ENCODE measurements around the gene STAG1. TPM values are rescaled to one million over a fixed set of nuclear protein-coding genes. Genes with fewer than 3 reads are reported as not detected.

Gene STAG1
- total and polyA plus RNA-seq, 2 of the 13 experiments (the other 11 are each of a cell fraction or from before 2014, with no cell fraction given) = 6.2 to 25.9 TPM

DNA sequence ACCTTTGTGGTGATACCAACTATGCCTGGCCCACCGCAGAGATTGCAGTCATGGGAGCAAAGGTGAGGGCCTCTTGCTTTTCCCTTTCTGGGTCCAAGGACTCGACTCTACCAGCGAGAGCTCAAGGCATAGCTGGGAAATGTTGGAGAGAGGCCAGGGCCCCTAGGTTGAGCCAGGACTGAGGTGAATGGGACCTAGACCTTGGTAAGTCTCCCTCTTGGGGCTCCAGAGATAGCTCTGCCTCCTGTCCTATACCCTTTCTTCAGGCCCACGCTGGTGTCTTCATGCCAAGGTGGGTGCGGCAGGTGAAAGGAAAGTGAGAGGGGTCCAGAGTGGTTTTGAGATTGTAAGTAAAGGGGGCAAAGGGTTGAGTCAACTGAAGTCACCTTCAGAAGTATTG is 424.5 kb downstream of the STAG1 start:
- ATAC-seq (no peak; the same call in 2 of the 3 replicates), FAIRE-seq (no peak), DNase-seq (ENCODE audit: low spot score) (no peak)
- Histone ChIP-seq H3K79me2 (ENCODE audit: insufficient read depth, low read length) (no peaks in the 10 kb centered on the region), H3K4me1 (ENCODE audit: insufficient read depth, low read length) (0 out of 2 replicates have a peak, but pooled peaks cover 3% of the 10 kb centered on the region), H3K9me3 (ENCODE audit: low read length) (peaks cover 7% of the 10 kb centered on the region; the same call in 1 of the 2 replicates), H3K4me3 (replicated peaks in 1 of 3; ENCODE audit: insufficient read depth in 1 of 3, low read depth in 2 of 3, low read length in 3 of 3) (no peak overlapping the region), H3K27ac (ENCODE audit: extremely low read length, insufficient read depth, low read length) (no peak overlapping the region), H3K36me3 (replicated peaks in 1 of 2; ENCODE audit: control insufficient read depth in 1 of 2, insufficient read depth in 2 of 2, low read length in 2 of 2) (peaks cover 15 to 46% of the 10 kb centered on the region in 2 experiments; a peak in 4 of 5 replicates), H3K9ac (ENCODE audit: insufficient read depth, low read depth, low read length) (no peak overlapping the region), H2AFZ (ENCODE audit: low read length) (no peak overlapping the region), H3K27me3 (ENCODE audit: control insufficient read depth in 1 of 2, insufficient read depth in 2 of 2, low read length in 2 of 2) (no peaks in the 10 kb centered on the region), H3K4me2 (ENCODE audit: low read depth, low read length) (no peak overlapping the region), H4K20me1 (ENCODE audit: insufficient read depth, low read length) (no peaks in the 10 kb centered on the region)
- intact Hi-C loops (cut with micrococcal nuclease; ENCODE audit: unreplicated experiment) = no loop called here
- ChIA-PET POLR2A (no interaction called here), CTCF (ENCODE audit: low intra/inter-chr PET ratio, low total read pairs) (no interaction called here)
- TF ChIP-seq ZNF180 (CRISPR knock-in tag; IDR thresholded peaks at IDR 0.05; ENCODE audit: borderline replicate concordance, low read depth) = no peak
- no peak for TF ChIP-seq NFE2L1 (CRISPR knock-in tag; IDR thresholded peaks at IDR 0.05; ENCODE audit: borderline replicate concordance)
- no peak for TF ChIP-seq ZNF891 (CRISPR knock-in tag; IDR thresholded peaks at IDR 0.05)
- TF ChIP-seq ZNF160 (CRISPR knock-in tag; IDR thresholded peaks at IDR 0.05) = no peak
- TF ChIP-seq, protein P1, sequence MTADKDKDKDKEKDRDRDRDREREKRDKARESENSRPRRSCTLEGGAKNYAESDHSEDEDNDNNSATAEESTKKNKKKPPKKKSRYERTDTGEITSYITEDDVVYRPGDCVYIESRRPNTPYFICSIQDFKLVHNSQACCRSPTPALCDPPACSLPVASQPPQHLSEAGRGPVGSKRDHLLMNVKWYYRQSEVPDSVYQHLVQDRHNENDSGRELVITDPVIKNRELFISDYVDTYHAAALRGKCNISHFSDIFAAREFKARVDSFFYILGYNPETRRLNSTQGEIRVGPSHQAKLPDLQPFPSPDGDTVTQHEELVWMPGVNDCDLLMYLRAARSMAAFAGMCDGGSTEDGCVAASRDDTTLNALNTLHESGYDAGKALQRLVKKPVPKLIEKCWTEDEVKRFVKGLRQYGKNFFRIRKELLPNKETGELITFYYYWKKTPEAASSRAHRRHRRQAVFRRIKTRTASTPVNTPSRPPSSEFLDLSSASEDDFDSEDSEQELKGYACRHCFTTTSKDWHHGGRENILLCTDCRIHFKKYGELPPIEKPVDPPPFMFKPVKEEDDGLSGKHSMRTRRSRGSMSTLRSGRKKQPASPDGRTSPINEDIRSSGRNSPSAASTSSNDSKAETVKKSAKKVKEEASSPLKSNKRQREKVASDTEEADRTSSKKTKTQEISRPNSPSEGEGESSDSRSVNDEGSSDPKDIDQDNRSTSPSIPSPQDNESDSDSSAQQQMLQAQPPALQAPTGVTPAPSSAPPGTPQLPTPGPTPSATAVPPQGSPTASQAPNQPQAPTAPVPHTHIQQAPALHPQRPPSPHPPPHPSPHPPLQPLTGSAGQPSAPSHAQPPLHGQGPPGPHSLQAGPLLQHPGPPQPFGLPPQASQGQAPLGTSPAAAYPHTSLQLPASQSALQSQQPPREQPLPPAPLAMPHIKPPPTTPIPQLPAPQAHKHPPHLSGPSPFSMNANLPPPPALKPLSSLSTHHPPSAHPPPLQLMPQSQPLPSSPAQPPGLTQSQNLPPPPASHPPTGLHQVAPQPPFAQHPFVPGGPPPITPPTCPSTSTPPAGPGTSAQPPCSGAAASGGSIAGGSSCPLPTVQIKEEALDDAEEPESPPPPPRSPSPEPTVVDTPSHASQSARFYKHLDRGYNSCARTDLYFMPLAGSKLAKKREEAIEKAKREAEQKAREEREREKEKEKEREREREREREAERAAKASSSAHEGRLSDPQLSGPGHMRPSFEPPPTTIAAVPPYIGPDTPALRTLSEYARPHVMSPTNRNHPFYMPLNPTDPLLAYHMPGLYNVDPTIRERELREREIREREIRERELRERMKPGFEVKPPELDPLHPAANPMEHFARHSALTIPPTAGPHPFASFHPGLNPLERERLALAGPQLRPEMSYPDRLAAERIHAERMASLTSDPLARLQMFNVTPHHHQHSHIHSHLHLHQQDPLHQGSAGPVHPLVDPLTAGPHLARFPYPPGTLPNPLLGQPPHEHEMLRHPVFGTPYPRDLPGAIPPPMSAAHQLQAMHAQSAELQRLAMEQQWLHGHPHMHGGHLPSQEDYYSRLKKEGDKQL (CRISPR knock-in tag; IDR thresholded peaks at IDR 0.05; ENCODE audit: low read depth) = no peak
- no peak for TF ChIP-seq ZNF260 (CRISPR knock-in tag; IDR thresholded peaks at IDR 0.05; ENCODE audit: borderline replicate concordance, low read depth)
- no peak for TF ChIP-seq ZNF75D (CRISPR knock-in tag; IDR thresholded peaks at IDR 0.05; ENCODE audit: borderline replicate concordance)
- TF ChIP-seq ZNF24 (IDR thresholded peaks at IDR 0.05) = no peak
- TF ChIP-seq MLLT10 (CRISPR knock-in tag; IDR thresholded peaks at IDR 0.05) = no peak
- TF ChIP-seq, protein P2, sequence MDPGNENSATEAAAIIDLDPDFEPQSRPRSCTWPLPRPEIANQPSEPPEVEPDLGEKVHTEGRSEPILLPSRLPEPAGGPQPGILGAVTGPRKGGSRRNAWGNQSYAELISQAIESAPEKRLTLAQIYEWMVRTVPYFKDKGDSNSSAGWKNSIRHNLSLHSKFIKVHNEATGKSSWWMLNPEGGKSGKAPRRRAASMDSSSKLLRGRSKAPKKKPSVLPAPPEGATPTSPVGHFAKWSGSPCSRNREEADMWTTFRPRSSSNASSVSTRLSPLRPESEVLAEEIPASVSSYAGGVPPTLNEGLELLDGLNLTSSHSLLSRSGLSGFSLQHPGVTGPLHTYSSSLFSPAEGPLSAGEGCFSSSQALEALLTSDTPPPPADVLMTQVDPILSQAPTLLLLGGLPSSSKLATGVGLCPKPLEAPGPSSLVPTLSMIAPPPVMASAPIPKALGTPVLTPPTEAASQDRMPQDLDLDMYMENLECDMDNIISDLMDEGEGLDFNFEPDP (CRISPR knock-in tag; conservative IDR thresholded peaks at IDR 0.05) = no peak
- no peak for TF ChIP-seq SSRP1 (CRISPR knock-in tag; IDR thresholded peaks at IDR 0.05)
- no peak for TF ChIP-seq ZNF101 (CRISPR knock-in tag; IDR thresholded peaks at IDR 0.05; ENCODE audit: borderline replicate concordance, low read depth)
- no peak for TF ChIP-seq ZNF225 (CRISPR knock-in tag; IDR thresholded peaks at IDR 0.05)
- TF ChIP-seq GATA4 (IDR thresholded peaks at IDR 0.05; ENCODE audit: borderline replicate concordance, low read depth) = no peak
- no peak for TF ChIP-seq ELF4 (CRISPR knock-in tag; IDR thresholded peaks at IDR 0.05; ENCODE audit: borderline replicate concordance)
- TF ChIP-seq RBM22 (optimal IDR thresholded peaks at IDR 0.05; ENCODE audit: low read length) = no peak
- no peak for TF ChIP-seq ZNF30 (CRISPR knock-in tag; IDR thresholded peaks at IDR 0.05)
- no peak for TF ChIP-seq ZNF570 (CRISPR knock-in tag; IDR thresholded peaks at IDR 0.05; ENCODE audit: borderline replicate concordance)
- TF ChIP-seq MAFG (CRISPR knock-in tag; IDR thresholded peaks at IDR 0.05) = no peak
- BruUV-seq (replicated peaks) = no TSS peak
- in situ Hi-C loops (cut with HindIII; ENCODE audit: extremely low pct_ligation_motif_present, low pct_unique_long_range_greater_than_20kb) = no loop called here
- WGBS (ENCODE audit: low lambda C conversion rate) = 90% methylated on average over 4 of the region's 5 CpGs

Data from HepG2 (cell line).